ENCODE measurements around the gene GOLPH3. TPM values are rescaled to one million over a fixed set of nuclear protein-coding genes. Genes with fewer than 3 reads are reported as not detected.

The GOLPH3 gene
- total RNA-seq, 1 donor from 2014 or later = 68.5 TPM

- Mint-ChIP-seq H3K27ac (ENCODE audit: unreplicated experiment) (no peak overlapping the region), H3K27me3 (ENCODE audit: unreplicated experiment) (peaks cover 2% of the 10 kb centered on the region)
Observed at GRCh38 chr5:32197032-32197431, 22.9 kb upstream of the GOLPH3 start.

GRCh38 chr5:32195265-32195664, 21.1 kb upstream of the GOLPH3 start:
- Mint-ChIP-seq H3K27ac (ENCODE audit: unreplicated experiment) (no peak overlapping the region), H3K27me3 (ENCODE audit: unreplicated experiment) (peaks cover 2% of the 10 kb centered on the region), H3K9me3 (ENCODE audit: unreplicated experiment) (peaks cover 3% of the 10 kb centered on the region), H3K4me1 (ENCODE audit: low read depth, unreplicated experiment) (no peaks in the 10 kb centered on the region), H3K36me3 (ENCODE audit: unreplicated experiment) (peaks cover 3% of the 10 kb centered on the region), H3K4me3 (ENCODE audit: unreplicated experiment) (no peak overlapping the region)
- TF ChIP-seq CTCF (IDR thresholded peaks at IDR 0.05; ENCODE audit: partially characterized antibody, unreplicated experiment) = no peak
- DNase-seq = no peak

More at GRCh38 chr5:32197032-32197431, 22.9 kb upstream of the GOLPH3 start:
- no peak for TF ChIP-seq CTCF (IDR thresholded peaks at IDR 0.05; ENCODE audit: partially characterized antibody, unreplicated experiment)
- Mint-ChIP-seq H3K36me3 (ENCODE audit: unreplicated experiment) (no peaks in the 10 kb centered on the region), H3K4me3 (ENCODE audit: unreplicated experiment) (no peak overlapping the region), H3K4me1 (ENCODE audit: low read depth, unreplicated experiment) (no peaks in the 10 kb centered on the region), H3K9me3 (ENCODE audit: unreplicated experiment) (peaks cover 3% of the 10 kb centered on the region)
- DNase-seq = no peak

- H3K9me3 Mint-ChIP-seq (ENCODE audit: unreplicated experiment) = peaks cover 2% of the 10 kb centered on the region
- H3K27ac Mint-ChIP-seq (ENCODE audit: unreplicated experiment) = no peak overlapping the region
- H3K4me3 Mint-ChIP-seq (ENCODE audit: unreplicated experiment) = no peak overlapping the region
- no peaks in the 10 kb centered on the region for H3K4me1 Mint-ChIP-seq (ENCODE audit: low read depth, unreplicated experiment)
- no peak for TF ChIP-seq CTCF (IDR thresholded peaks at IDR 0.05; ENCODE audit: partially characterized antibody, unreplicated experiment)
- no peak for DNase-seq
- peaks cover 5% of the 10 kb centered on the region for H3K36me3 Mint-ChIP-seq (ENCODE audit: unreplicated experiment)
- H3K27me3 Mint-ChIP-seq (ENCODE audit: unreplicated experiment) = peaks cover 2% of the 10 kb centered on the region
Observed at GRCh38 chr5:32193591-32193990, 19.5 kb upstream of the GOLPH3 start.

- Mint-ChIP-seq H3K36me3 (ENCODE audit: unreplicated experiment) (peaks cover 5% of the 10 kb centered on the region), H3K4me1 (ENCODE audit: low read depth, unreplicated experiment) (no peaks in the 10 kb centered on the region), H3K9me3 (ENCODE audit: unreplicated experiment) (peaks cover 3% of the 10 kb centered on the region), H3K4me3 (ENCODE audit: unreplicated experiment) (no peak overlapping the region), H3K27me3 (ENCODE audit: unreplicated experiment) (peaks cover 4% of the 10 kb centered on the region), H3K27ac (ENCODE audit: unreplicated experiment) (peak overlapping the region; percentile 72)
- no peak for TF ChIP-seq CTCF (IDR thresholded peaks at IDR 0.05; ENCODE audit: partially characterized antibody, unreplicated experiment)
- DNase-seq = no peak
Observed at GRCh38 chr5:32190095-32190494, 16.0 kb upstream of the GOLPH3 start.

GRCh38 chr5:32187675-32188074, 13.6 kb upstream of the GOLPH3 start:
- Mint-ChIP-seq H3K4me1 (ENCODE audit: low read depth, unreplicated experiment) (no peaks in the 10 kb centered on the region), H3K27me3 (ENCODE audit: unreplicated experiment) (peaks cover 2% of the 10 kb centered on the region), H3K27ac (ENCODE audit: unreplicated experiment) (no peak overlapping the region), H3K4me3 (ENCODE audit: unreplicated experiment) (no peak overlapping the region), H3K9me3 (ENCODE audit: unreplicated experiment) (peaks cover 3% of the 10 kb centered on the region), H3K36me3 (ENCODE audit: unreplicated experiment) (peaks cover 5% of the 10 kb centered on the region)
- DNase-seq = no peak
- TF ChIP-seq CTCF (IDR thresholded peaks at IDR 0.05; ENCODE audit: partially characterized antibody, unreplicated experiment) = no peak

All from glutamatergic neuron (in vitro differentiated cells).